Pancreas (tissue), 10 donors: ENCODE data around the gene ELMOD1. TPM values are rescaled to one million over a fixed set of nuclear protein-coding genes. Genes with fewer than 3 reads are reported as not detected.
A peak's percentile ranks its signal among the peaks of the same experiment; 100 is the strongest.
"Not testable (repeated sequence)": the region's sequence is repeated elsewhere in the genome, so short reads cannot be mapped to it uniquely, and the experiment has no call there.

Experiments
- ATAC-seq, 4 donors: fragments of 200-7000 bp; cut with Tn5 transposase; one replicate each; pipeline versions ENCODE4 v1.8.0 to v1.9.1; 2020; ENCODE audit warnings: mild to moderate bottlenecking in 4 of 4, moderate library complexity in 4 of 4
- DNase-seq, 6 donors: peaks; one replicate each; pipeline ENCODE4 v3.0.0-alpha.2; 2020
- FAIRE-seq: peaks from 2 replicates; lab custom pipeline; 2012; peaks lifted over from hg19 to GRCh38; lab: Jason Lieb, UNC
- H3K27ac ChIP-seq, 4 donors: fragments of 200-600 bp; sonication (generic); 1 replicate in 3 of 4; 2 replicates in 1 of 4; pipeline versions ENCODE4 v1.5.0 to v1.8.0; 2020
- H3K27me3 ChIP-seq, 4 donors: fragments of 200-600 bp; one replicate each; pipeline ENCODE4 v1.8.0; 2021
- H3K36me3 ChIP-seq, 3 donors: fragments of 200-600 bp; sonication (generic) in 1 of 3; one replicate each; pipeline versions ENCODE4 v1.5.0 to v1.8.0; 2020 to 2021
- H3K4me1 ChIP-seq, 3 donors: fragments of 200-600 bp; one replicate each; pipeline ENCODE4 v1.8.0; 2021
- H3K4me3 ChIP-seq, 4 donors: fragments of 200-600 bp; sonication (generic) in 2 of 4; one replicate each; pipeline versions ENCODE4 v1.5.0 to v1.8.0; 2020 to 2021
- H3K9me3 ChIP-seq, 4 donors: fragments of 200-600 bp; one replicate each; pipeline ENCODE4 v1.8.0; 2021
- WGBS, 2 donors: extraction: QIAGEN DNeasy Blood & Tissue Kit; methylation state at CpG; one replicate each; pipeline ENCODE4 v1.1.7; 2013; 5-methylcytosine and 5-hydroxymethylcytosine counted together
- intact Hi-C, 3 donors: fragments of 100-400 bp; cut with DNase I; formaldehyde crosslinking; loops; one replicate each; pipeline versions ENCODE4 v1.11.1 to v1.14.2; 2022
- polyA plus RNA-seq, 2 donors: library from polyadenylated mRNA; stranded (reverse); fragments of 200-250 nt; gene quantifications; one replicate each; pipeline ENCODE4 v1.2.3, GENCODE V29; 2013
- total RNA-seq, 6 donors: library from RNA; stranded (reverse); fragmentation: NEBNext Ultra II Directional in 4 of 6; extraction: Animal tissue kit (Norgen Biotek cat#: 25700) in 4 of 6; gene quantifications; one replicate each; pipeline versions ENCODE4 v1.2.1 to v1.2.4, GENCODE V29; 2021 to 2023
- TF ChIP-seq, protein P1 (sequence below), 4 donors: fragments of 200-600 bp; sonication (generic) in 3 of 4; IDR thresholded peaks; one replicate each; pipeline versions ENCODE4 v1.5.0 to v1.8.0; 2021; ENCODE audit warnings: antibody characterized with exemption in 4 of 4
- donor health status: healthy with polysubstance abuse.
- donor health status: DM: no; HTN: no; CAD: no; lungs with moderate emphysema.
- donor health status: DM: no; HTN: no; CAD: no.
- donor health status: control.
- donor health status: control.
- donor health status: Bipolar disorder and iron deficiency.
- donor health status: DM: yes; HTN: yes; CAD: no.
- donor health status: DM: no; HTN: no; CAD: no.
- donor health status: DM: no; HTN: no; CAD: no.
- donor health status: DM: yes; HTN: yes; CAD: no.

Gene ELMOD1
- total and polyA plus RNA-seq, 8 donors, result 0.09 to 0.12 TPM; not detected in 6

GRCh38 chr11:107570015-107570414 is 20.9 kb upstream of the ELMOD1 start:
- FAIRE-seq, result no peak

DNA sequence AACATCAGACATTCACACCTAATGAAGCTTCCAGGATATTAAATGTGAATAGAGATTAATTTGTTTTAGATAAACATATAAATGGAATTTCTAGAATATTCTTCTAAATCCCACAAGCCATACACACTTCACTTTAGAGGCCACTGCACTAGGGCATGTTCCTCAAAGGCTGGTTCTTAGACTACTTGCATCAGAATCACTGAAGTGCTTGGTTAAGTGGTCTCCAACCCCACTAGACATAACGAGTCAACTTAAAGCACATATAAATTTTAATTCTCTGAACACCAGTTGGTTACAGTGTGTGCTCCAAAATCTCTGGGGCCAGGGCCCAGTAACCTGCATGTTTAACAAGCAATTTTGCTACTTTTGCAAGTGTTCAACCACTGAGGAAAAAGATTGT is 17.5 kb upstream of the ELMOD1 start:
- ATAC-seq (no peak), FAIRE-seq (no peak), DNase-seq (no peak)
- Histone ChIP-seq H3K4me3 (no peak overlapping the region), H3K36me3 (no peaks in the 10 kb centered on the region), H3K9me3 (no peaks in the 10 kb centered on the region), H3K27me3 (no peaks in the 10 kb centered on the region), H3K4me1 (no peaks in the 10 kb centered on the region), H3K27ac (no peak overlapping the region)
- 46 to 55% methylated on average over 1 of the region's 1 CpG for WGBS, 2 donors
- intact Hi-C loops, result loop anchor here in 1 of 3 donors (10.0 kb wide), 1 partner anchor 101 kb away; no protein-coding TSS in a partner anchor
- TF ChIP-seq, protein P1, sequence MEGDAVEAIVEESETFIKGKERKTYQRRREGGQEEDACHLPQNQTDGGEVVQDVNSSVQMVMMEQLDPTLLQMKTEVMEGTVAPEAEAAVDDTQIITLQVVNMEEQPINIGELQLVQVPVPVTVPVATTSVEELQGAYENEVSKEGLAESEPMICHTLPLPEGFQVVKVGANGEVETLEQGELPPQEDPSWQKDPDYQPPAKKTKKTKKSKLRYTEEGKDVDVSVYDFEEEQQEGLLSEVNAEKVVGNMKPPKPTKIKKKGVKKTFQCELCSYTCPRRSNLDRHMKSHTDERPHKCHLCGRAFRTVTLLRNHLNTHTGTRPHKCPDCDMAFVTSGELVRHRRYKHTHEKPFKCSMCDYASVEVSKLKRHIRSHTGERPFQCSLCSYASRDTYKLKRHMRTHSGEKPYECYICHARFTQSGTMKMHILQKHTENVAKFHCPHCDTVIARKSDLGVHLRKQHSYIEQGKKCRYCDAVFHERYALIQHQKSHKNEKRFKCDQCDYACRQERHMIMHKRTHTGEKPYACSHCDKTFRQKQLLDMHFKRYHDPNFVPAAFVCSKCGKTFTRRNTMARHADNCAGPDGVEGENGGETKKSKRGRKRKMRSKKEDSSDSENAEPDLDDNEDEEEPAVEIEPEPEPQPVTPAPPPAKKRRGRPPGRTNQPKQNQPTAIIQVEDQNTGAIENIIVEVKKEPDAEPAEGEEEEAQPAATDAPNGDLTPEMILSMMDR (IDR thresholded peaks at IDR 0.05), result no peak

More at GRCh38 chr11:107570015-107570414, 20.9 kb upstream of the ELMOD1 start:
- Histone ChIP-seq H3K27me3 (no peaks in the 10 kb centered on the region), H3K27ac (no peak overlapping the region), H3K36me3 (no peaks in the 10 kb centered on the region), H3K9me3 (no peaks in the 10 kb centered on the region), H3K4me3 (no peak overlapping the region), H3K4me1 (no peaks in the 10 kb centered on the region)
- intact Hi-C loops, result loop anchor here in 1 of 3 donors (10.0 kb wide), 1 partner anchor 105 kb away; no protein-coding TSS in a partner anchor
- ATAC-seq (no peak), DNase-seq (no peak)
- 64 to 75% methylated on average over 12 of the region's 12 CpGs for WGBS, 2 donors
- TF ChIP-seq, protein P1 (IDR thresholded peaks at IDR 0.05), result no peak

- not testable (repeated sequence) for FAIRE-seq, H3K27ac ChIP-seq, H3K36me3 ChIP-seq, H3K4me1 ChIP-seq, H3K4me3 ChIP-seq, H3K9me3 ChIP-seq, H3K27me3 ChIP-seq
- WGBS, 2 donors, result 3 to 10% methylated on average over 2 of the region's 2 CpGs
- ATAC-seq, result peak in 3 of 4 donors; percentile 67 to 74 (median 73)
- TF ChIP-seq, protein P1 (IDR thresholded peaks at IDR 0.05), result peak; percentile 28 to 53 (median 51)
- peak in 2 of 6 donors; percentile 43 to 61 for DNase-seq
- intact Hi-C loops, result loop anchor here in 2 of 3 donors (5.0 to 10.0 kb wide), 2 partner anchors 98 to 111 kb away; no protein-coding TSS in a partner anchor
Measured at GRCh38 chr11:107576497-107577345, 14.2 kb upstream of the ELMOD1 start.

- intact Hi-C loops, result loop anchor here in 2 of 3 donors (5.0 to 10.0 kb wide), 2 partner anchors 97 to 110 kb away; no protein-coding TSS in a partner anchor
- Histone ChIP-seq H3K4me3 (no peak overlapping the region), H3K27ac (no peak overlapping the region), H3K9me3 (no peaks in the 10 kb centered on the region), H3K27me3 (no peaks in the 10 kb centered on the region), H3K4me1 (no peaks in the 10 kb centered on the region), H3K36me3 (no peaks in the 10 kb centered on the region)
- FAIRE-seq (no peak), ATAC-seq (no peak), DNase-seq (no peak)
- TF ChIP-seq, protein P1 (IDR thresholded peaks at IDR 0.05), result no peak
- WGBS, 2 donors, result 54 to 60% methylated on average over 6 of the region's 6 CpGs
Measured at GRCh38 chr11:107577346-107577711, 13.6 kb upstream of the ELMOD1 start.

DNA sequence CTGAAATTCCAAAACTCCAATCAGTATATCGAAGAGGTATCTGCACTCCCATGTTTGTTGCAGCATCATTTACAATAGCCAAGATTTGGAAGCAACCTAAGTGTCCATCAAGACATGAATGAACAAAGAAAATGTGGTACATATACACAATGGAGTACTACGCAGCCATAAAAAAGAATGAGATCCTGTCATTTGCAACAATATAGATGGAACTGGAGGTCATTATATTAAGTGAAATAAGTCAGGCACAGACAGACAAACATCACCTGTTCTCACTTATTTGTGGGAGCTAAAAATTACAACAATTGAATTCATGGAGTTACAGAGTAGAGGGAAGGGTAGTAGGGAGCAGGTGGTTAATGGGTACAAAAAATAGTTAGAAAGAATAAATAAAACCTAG is 11.8 kb upstream of the ELMOD1 start:
- not testable (repeated sequence) for FAIRE-seq, ATAC-seq, H3K27ac ChIP-seq, DNase-seq, H3K4me3 ChIP-seq, H3K27me3 ChIP-seq, H3K9me3 ChIP-seq, H3K4me1 ChIP-seq, H3K36me3 ChIP-seq
- intact Hi-C loops, result loop anchor here in 2 of 3 donors (5.0 to 10.0 kb wide), 2 partner anchors 96 to 108 kb away; no protein-coding TSS in a partner anchor
- whole genome bisulfite sequencing, 2 donors, result 90 to 93% methylated on average over 2 of the region's 2 CpGs
